ENCODE results near the gene ASTN2.

Gene ASTN2

DNA sequence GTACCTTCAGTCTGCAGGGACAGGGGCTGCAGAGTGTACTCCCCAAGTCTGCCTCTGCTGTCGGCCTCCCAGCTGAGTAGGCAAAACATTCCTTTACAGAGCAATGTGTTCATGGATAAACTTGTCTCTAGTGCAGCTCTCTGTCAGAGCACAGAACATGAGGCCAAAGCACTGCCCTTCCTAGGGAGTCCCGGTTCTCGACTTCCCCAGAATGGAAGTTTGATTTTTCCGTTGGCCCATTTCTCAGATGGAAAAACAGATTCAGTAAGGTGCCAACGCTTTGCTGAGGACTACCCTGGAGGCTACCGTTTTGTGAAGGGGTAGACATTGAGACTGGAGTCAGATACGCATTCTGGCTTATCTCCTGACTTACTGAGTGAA is 728.2 kb downstream of the ASTN2 start:
- H3K79me2 ChIP-seq (ENCODE audit: insufficient read depth, low read length) = peaks cover 7% of the 10 kb centered on the region; the same call in 1 of the 2 replicates
- 0 out of 2 replicates have a peak, but pooled peaks cover 7% of the 10 kb centered on the region for H3K9me3 ChIP-seq (ENCODE audit: low read length)
- no peaks in the 10 kb centered on the region for H3K36me3 ChIP-seq (ENCODE audit: insufficient read depth, low read length)
- no peaks in the 10 kb centered on the region for H4K20me1 ChIP-seq (ENCODE audit: insufficient read depth, low read length)
- peak overlapping the region; percentile 93 for H3K9ac ChIP-seq (ENCODE audit: low read length)
- H3K4me1 ChIP-seq (ENCODE audit: insufficient read depth, low read length, severe bottlenecking) = peaks cover 34% of the 10 kb centered on the region
- no peak overlapping the region for H3K27ac ChIP-seq (ENCODE audit: low read depth, low read length, poor library complexity, severe bottlenecking)
- no peaks in the 10 kb centered on the region for H3K27me3 ChIP-seq (ENCODE audit: insufficient read depth, low read length)
- TF ChIP-seq, protein P1, sequence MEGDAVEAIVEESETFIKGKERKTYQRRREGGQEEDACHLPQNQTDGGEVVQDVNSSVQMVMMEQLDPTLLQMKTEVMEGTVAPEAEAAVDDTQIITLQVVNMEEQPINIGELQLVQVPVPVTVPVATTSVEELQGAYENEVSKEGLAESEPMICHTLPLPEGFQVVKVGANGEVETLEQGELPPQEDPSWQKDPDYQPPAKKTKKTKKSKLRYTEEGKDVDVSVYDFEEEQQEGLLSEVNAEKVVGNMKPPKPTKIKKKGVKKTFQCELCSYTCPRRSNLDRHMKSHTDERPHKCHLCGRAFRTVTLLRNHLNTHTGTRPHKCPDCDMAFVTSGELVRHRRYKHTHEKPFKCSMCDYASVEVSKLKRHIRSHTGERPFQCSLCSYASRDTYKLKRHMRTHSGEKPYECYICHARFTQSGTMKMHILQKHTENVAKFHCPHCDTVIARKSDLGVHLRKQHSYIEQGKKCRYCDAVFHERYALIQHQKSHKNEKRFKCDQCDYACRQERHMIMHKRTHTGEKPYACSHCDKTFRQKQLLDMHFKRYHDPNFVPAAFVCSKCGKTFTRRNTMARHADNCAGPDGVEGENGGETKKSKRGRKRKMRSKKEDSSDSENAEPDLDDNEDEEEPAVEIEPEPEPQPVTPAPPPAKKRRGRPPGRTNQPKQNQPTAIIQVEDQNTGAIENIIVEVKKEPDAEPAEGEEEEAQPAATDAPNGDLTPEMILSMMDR (IDR thresholded peaks at IDR 0.05; ENCODE audit: low read length) = no peak
- TF ChIP-seq EZH2 (IDR thresholded peaks at IDR 0.05; ENCODE audit: borderline replicate concordance, low read length) = no peak
- peak overlapping the region; percentile 29; the same call in 1 of the 2 replicates for H2AFZ ChIP-seq (ENCODE audit: low read length)
- no peaks in the 10 kb centered on the region for H3F3A ChIP-seq (ENCODE audit: insufficient read depth, low read length)
- H3K4me3 ChIP-seq (ENCODE audit: low read depth, low read length, poor library complexity, severe bottlenecking) = peak overlapping the region; percentile 99
- H3K9me2 ChIP-seq (ENCODE audit: low read depth, low read length) = no peaks in the 10 kb centered on the region
- peak overlapping the region; percentile 81 for H3K4me2 ChIP-seq (ENCODE audit: low read length)

DNA sequence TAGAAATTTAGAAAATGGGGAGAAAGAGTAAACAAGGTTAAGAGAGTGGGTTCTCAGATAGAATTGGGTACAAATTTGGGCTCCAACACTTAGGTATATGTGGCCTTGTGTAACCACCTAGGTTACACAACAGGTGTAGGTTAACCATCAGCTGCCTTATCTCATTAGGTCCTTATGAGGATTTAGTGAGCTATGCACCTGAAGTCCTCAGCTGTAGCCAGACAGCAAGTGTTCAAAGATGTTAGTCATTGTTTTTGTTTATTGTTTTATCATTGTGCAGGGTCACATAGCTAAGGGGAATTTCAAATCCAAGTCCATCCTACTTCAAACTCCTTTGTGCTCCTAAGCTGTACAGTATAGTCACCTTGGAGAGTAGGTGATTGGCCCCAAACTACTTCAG is 728.7 kb downstream of the ASTN2 start:
- H3K27me3 ChIP-seq (ENCODE audit: insufficient read depth, low read length) = no peaks in the 10 kb centered on the region
- 0 out of 2 replicates have a peak, but pooled peaks cover 7% of the 10 kb centered on the region for H3K9me3 ChIP-seq (ENCODE audit: low read length)
- H3K4me2 ChIP-seq (ENCODE audit: low read length) = peak overlapping the region; percentile 81
- no peaks in the 10 kb centered on the region for H3K36me3 ChIP-seq (ENCODE audit: insufficient read depth, low read length)
- H3K9ac ChIP-seq (ENCODE audit: low read length) = peak overlapping the region; percentile 93; the same call in 1 of the 2 replicates
- no peak overlapping the region for H3K27ac ChIP-seq (ENCODE audit: low read depth, low read length, poor library complexity, severe bottlenecking)
- H3F3A ChIP-seq (ENCODE audit: insufficient read depth, low read length) = no peaks in the 10 kb centered on the region
- H2AFZ ChIP-seq (ENCODE audit: low read length) = no peak overlapping the region
- no peaks in the 10 kb centered on the region for H4K20me1 ChIP-seq (ENCODE audit: insufficient read depth, low read length)
- TF ChIP-seq, protein P1 (IDR thresholded peaks at IDR 0.05; ENCODE audit: low read length) = no peak
- no peak for TF ChIP-seq EZH2 (IDR thresholded peaks at IDR 0.05; ENCODE audit: borderline replicate concordance, low read length)
- H3K4me3 ChIP-seq (ENCODE audit: low read depth, low read length, poor library complexity, severe bottlenecking) = peak overlapping the region; percentile 99
- peaks cover 7% of the 10 kb centered on the region; the same call in 1 of the 2 replicates for H3K79me2 ChIP-seq (ENCODE audit: insufficient read depth, low read length)
- peaks cover 29% of the 10 kb centered on the region for H3K4me1 ChIP-seq (ENCODE audit: insufficient read depth, low read length, severe bottlenecking)
- no peaks in the 10 kb centered on the region for H3K9me2 ChIP-seq (ENCODE audit: low read depth, low read length)

DNA sequence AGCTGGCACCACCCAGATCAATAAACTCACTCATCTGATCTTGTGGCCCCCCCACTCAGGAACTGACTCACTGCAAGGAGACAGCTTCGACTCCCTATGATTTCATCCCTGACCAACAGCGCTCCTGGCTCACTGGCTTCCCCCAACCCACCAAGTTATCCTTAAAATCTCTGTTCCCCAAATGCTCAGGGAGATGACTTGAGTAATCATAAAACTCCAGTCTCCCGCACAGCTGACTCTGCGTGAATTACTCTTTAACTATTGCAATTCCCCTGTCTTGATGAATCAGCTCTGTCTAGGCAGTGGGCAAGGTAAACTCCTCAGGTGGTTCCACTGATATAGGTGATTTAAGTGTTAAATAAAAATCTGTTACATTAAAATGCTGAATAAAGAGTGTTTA is 729.7 kb downstream of the ASTN2 start:
- H3K4me2 ChIP-seq (ENCODE audit: low read length) = no peak overlapping the region
- H3K9me2 ChIP-seq (ENCODE audit: low read depth, low read length) = no peaks in the 10 kb centered on the region
- no peak overlapping the region for H3K9ac ChIP-seq (ENCODE audit: low read length)
- H3K9me3 ChIP-seq (ENCODE audit: low read length) = 0 out of 2 replicates have a peak, but pooled peaks cover 7% of the 10 kb centered on the region
- no peak for TF ChIP-seq EZH2 (IDR thresholded peaks at IDR 0.05; ENCODE audit: borderline replicate concordance, low read length)
- TF ChIP-seq, protein P1 (IDR thresholded peaks at IDR 0.05; ENCODE audit: low read length) = no peak
- H3K36me3 ChIP-seq (ENCODE audit: insufficient read depth, low read length) = no peaks in the 10 kb centered on the region
- no peaks in the 10 kb centered on the region for H3K27me3 ChIP-seq (ENCODE audit: insufficient read depth, low read length)
- H4K20me1 ChIP-seq (ENCODE audit: insufficient read depth, low read length) = no peaks in the 10 kb centered on the region
- H3K4me1 ChIP-seq (ENCODE audit: insufficient read depth, low read length, severe bottlenecking) = peaks cover 29% of the 10 kb centered on the region
- H3F3A ChIP-seq (ENCODE audit: insufficient read depth, low read length) = no peaks in the 10 kb centered on the region
- no peak overlapping the region for H2AFZ ChIP-seq (ENCODE audit: low read length)
- no peak overlapping the region for H3K27ac ChIP-seq (ENCODE audit: low read depth, low read length, poor library complexity, severe bottlenecking)
- no peak overlapping the region for H3K4me3 ChIP-seq (ENCODE audit: low read depth, low read length, poor library complexity, severe bottlenecking)
- H3K79me2 ChIP-seq (ENCODE audit: insufficient read depth, low read length) = peaks cover 7% of the 10 kb centered on the region; the same call in 1 of the 2 replicates

All from OCI-LY1 (cell line).